Measurements from ENCODE around the gene CPNE4. TPM values are rescaled to one million over a fixed set of nuclear protein-coding genes. Genes with fewer than 3 reads are reported as not detected.

CPNE4 gene
- total RNA-seq, 1 donor from 2014 or later: 3.2 TPM

DNA sequence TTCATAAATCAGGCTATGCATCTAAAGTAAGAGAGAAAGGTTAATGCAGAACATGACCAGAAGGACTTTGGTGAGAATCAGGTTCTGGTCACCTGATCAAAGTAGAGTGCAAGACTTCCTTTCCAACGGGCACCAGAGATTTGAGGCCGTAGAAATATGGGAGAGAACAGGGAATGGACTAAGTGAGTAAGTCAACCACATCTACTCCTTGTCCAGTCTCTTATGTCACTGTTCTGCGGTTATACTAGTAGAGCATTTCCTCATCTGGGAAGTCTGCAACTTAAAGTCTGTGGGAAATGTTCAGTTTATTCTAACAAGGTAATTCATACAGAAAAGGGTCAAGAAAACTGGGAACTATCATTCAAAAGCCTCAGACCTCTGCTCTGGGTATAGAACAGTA, 232.8 kb downstream of the CPNE4 start:
- no peak overlapping the region for H3K27ac ChIP-seq
- no peaks in the 10 kb centered on the region for H3K36me3 ChIP-seq
- TF ChIP-seq, protein P1, sequence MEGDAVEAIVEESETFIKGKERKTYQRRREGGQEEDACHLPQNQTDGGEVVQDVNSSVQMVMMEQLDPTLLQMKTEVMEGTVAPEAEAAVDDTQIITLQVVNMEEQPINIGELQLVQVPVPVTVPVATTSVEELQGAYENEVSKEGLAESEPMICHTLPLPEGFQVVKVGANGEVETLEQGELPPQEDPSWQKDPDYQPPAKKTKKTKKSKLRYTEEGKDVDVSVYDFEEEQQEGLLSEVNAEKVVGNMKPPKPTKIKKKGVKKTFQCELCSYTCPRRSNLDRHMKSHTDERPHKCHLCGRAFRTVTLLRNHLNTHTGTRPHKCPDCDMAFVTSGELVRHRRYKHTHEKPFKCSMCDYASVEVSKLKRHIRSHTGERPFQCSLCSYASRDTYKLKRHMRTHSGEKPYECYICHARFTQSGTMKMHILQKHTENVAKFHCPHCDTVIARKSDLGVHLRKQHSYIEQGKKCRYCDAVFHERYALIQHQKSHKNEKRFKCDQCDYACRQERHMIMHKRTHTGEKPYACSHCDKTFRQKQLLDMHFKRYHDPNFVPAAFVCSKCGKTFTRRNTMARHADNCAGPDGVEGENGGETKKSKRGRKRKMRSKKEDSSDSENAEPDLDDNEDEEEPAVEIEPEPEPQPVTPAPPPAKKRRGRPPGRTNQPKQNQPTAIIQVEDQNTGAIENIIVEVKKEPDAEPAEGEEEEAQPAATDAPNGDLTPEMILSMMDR (IDR thresholded peaks at IDR 0.05): no peak
- TF ChIP-seq POLR2AphosphoS5 (IDR thresholded peaks at IDR 0.05; ENCODE audit: insufficient read depth in 1 of 2, low read depth in 1 of 2): no peak
- no peak for TF ChIP-seq POLR2A (IDR thresholded peaks at IDR 0.05)
- H3K4me1 ChIP-seq: no peaks in the 10 kb centered on the region
- H3K27me3 ChIP-seq: no peaks in the 10 kb centered on the region
- DNase-seq (ENCODE audit: extremely low spot score in 2 of 2): no peak
- H3K4me3 ChIP-seq: no peak overlapping the region
- intact Hi-C loops (cut with DNase I): no loop called here
- H3K9me3 ChIP-seq: no peaks in the 10 kb centered on the region

DNA sequence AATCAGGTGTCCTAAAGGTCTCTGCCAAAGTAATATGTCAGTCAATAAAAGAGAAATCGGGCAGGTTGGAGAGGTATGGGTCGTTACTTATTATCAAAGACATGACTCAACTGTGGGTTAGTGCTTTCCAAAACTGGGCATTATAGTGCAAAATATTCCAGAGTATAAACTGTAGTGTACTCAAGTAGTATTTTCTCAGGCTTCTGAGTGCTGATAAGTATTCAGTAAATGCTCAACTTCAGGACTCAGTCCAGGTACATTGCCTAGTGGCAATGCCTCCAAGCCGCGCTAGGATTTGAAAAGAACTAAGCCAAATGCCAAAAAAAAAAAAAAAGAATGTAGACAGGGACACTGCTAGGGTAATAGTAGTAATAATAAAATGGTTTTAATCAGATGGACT, 233.2 kb downstream of the CPNE4 start:
- Histone ChIP-seq H3K4me3 (no peak overlapping the region), H3K4me1 (no peaks in the 10 kb centered on the region), H3K9me3 (no peaks in the 10 kb centered on the region), H3K27me3 (no peaks in the 10 kb centered on the region), H3K27ac (no peak overlapping the region), H3K36me3 (no peaks in the 10 kb centered on the region)
- intact Hi-C loops (cut with DNase I): no loop called here
- no peak for TF ChIP-seq POLR2A (IDR thresholded peaks at IDR 0.05)
- no peak for TF ChIP-seq POLR2AphosphoS5 (IDR thresholded peaks at IDR 0.05; ENCODE audit: insufficient read depth in 1 of 2, low read depth in 1 of 2)
- TF ChIP-seq, protein P1 (IDR thresholded peaks at IDR 0.05): no peak
- no peak for DNase-seq (ENCODE audit: extremely low spot score in 2 of 2)

DNA sequence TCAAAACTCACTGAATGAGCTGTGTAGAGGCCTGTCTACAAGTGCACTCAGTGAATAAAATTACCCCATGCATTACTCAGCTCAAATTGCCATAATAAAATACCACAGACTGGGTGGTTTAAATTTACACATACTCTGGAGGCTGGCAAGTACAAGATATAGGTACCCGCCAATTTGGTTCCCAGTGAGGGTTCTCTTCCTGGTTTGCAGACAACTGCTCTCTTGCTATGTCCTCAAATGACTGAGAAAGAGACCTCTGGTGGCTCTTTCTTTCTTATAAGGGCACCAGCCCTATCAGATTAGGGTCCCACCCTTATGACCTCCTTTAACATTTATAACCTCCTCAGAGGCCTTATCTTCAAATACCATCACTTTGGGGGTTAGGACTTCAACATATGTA, 237.0 kb downstream of the CPNE4 start:
- Histone ChIP-seq H3K36me3 (no peaks in the 10 kb centered on the region), H3K27me3 (no peaks in the 10 kb centered on the region), H3K27ac (no peak overlapping the region), H3K9me3 (no peaks in the 10 kb centered on the region), H3K4me3 (no peak overlapping the region), H3K4me1 (no peaks in the 10 kb centered on the region)
- DNase-seq (ENCODE audit: extremely low spot score in 2 of 2): no peak
- no peak for TF ChIP-seq POLR2AphosphoS5 (IDR thresholded peaks at IDR 0.05; ENCODE audit: insufficient read depth in 1 of 2, low read depth in 1 of 2)
- TF ChIP-seq, protein P1 (IDR thresholded peaks at IDR 0.05): no peak
- no peak for TF ChIP-seq POLR2A (IDR thresholded peaks at IDR 0.05)
- intact Hi-C loops (cut with DNase I): no loop called here

DNA sequence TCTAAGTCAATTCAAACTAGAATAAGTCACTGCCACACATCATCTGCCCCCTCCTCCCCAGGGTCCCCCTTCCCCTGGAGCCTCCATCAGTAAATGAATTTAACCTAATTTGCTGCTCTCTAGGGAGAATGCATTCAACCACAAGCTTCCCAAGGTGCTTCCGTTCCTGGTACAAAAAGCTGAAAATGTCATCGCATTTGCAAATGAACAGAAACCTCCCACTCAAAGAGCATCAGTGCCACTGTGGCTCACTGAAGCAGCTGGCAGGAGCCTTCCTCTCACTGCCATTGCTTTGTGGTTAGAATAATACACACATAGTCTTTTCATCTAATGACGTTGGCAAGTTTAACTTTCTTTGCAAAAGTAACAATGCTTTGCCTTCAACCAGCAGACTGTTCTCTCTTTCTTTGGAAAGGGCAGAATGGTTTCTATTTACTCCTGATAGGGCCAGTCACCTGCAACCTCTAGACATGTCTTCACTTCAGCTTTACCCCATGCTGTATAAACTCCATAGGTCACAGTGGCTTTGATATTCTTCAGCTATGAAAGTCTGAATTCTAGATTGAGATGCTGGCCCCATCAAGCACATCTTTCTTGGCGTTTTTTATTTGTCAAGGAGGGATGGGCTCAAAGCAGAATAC, 238.1 kb downstream of the CPNE4 start:
- TF ChIP-seq, protein P1 (IDR thresholded peaks at IDR 0.05): no peak
- TF ChIP-seq POLR2A (IDR thresholded peaks at IDR 0.05): no peak
- no peak for TF ChIP-seq POLR2AphosphoS5 (IDR thresholded peaks at IDR 0.05; ENCODE audit: insufficient read depth in 1 of 2, low read depth in 1 of 2)
- intact Hi-C loops (cut with DNase I): no loop called here
- Histone ChIP-seq H3K36me3 (no peaks in the 10 kb centered on the region), H3K27me3 (no peaks in the 10 kb centered on the region), H3K9me3 (no peaks in the 10 kb centered on the region), H3K27ac (no peak overlapping the region), H3K4me3 (no peak overlapping the region), H3K4me1 (no peaks in the 10 kb centered on the region)
- DNase-seq (ENCODE audit: extremely low spot score in 2 of 2): no peak

DNA sequence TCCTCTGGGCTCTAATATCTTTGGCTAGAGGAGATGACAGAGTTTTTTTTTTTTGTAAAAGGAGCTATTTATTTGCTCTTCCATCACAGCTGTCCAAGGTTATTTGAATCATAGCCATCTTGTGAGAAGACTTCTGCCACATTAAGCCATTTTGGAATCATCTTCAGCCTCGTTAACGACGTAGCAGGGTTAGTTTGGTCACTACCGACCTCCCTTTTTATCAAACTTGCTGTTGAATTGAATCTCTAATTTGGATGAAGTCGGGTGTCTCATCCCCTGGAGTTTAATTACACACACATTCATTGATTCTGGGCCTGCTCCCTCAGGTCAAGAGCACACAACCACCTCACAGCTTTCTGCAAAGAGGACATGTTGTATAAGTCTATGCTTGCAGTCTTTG, 238.7 kb downstream of the CPNE4 start:
- H3K36me3 ChIP-seq: no peaks in the 10 kb centered on the region
- intact Hi-C loops (cut with DNase I): no loop called here
- H3K4me1 ChIP-seq: no peaks in the 10 kb centered on the region
- TF ChIP-seq, protein P1 (IDR thresholded peaks at IDR 0.05): no peak
- no peak for TF ChIP-seq POLR2AphosphoS5 (IDR thresholded peaks at IDR 0.05; ENCODE audit: insufficient read depth in 1 of 2, low read depth in 1 of 2)
- TF ChIP-seq POLR2A (IDR thresholded peaks at IDR 0.05): no peak
- no peaks in the 10 kb centered on the region for H3K9me3 ChIP-seq
- H3K27ac ChIP-seq: no peak overlapping the region
- no peak for DNase-seq (ENCODE audit: extremely low spot score in 2 of 2)
- H3K4me3 ChIP-seq: no peak overlapping the region
- no peaks in the 10 kb centered on the region for H3K27me3 ChIP-seq

Measured in vagina (tissue), 2 donors.